OCI-M2 (cell line): ENCODE measurements around the gene RIC1.

Experiments
- DNase-seq: peaks from one replicate; lab custom pipeline; 2025; ENCODE audit not compliant: unreplicated experiment; lab: John Stamatoyannopoulos, UW

RIC1 gene

DNA sequence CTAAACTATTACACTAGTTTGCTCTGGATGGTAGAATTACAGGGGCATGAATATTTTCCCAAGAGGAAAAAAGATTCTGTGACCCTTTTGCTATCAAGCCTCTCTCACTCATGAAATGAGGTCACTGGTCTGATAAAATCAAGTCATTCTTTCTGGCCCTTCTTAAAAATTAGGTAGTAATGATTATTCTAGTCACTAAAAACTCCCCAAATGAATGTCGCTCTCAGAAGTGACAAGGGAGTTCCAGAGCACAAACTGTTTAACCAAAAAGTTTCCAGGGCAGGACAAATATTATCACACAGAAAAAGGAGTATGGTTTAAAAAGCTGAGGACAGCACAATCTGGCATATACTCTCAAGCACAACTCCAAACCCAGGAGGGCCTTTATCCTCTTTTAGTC lies 191.5 kb downstream of the RIC1 start:
- no peak for DNase-seq

DNA sequence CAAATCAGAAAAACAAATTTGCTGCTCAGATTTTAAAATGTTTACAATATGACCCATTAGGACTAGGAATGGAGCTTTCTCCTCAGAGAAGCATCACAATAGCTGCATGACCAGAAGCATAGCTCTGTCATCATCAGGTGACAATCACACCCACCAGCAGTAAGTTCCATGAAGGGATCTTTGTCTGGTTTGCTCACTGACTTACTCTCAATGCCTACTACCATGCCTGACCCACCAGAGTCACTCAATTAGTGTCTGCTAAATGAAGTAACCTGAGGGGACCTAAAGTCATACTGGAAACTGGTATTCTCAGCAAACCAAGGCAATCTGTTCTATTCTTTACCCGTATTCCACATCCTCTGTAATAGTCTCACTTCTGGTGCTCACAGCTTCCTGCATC lies 196.3 kb downstream of the RIC1 start:
- DNase-seq = no peak
